HG03066 (cell line): ENCODE results near the gene TMEM117.
A peak's percentile ranks its signal among the peaks of the same experiment; 100 is the strongest.

Source experiments
- ATAC-seq: cut with Tn5 transposase; IDR thresholded peaks from one replicate; pipeline ENCODE4 v1.9.1; 2021; ENCODE audit warnings: low read depth; ENCODE audit not compliant: unreplicated experiment

TMEM117 gene

DNA sequence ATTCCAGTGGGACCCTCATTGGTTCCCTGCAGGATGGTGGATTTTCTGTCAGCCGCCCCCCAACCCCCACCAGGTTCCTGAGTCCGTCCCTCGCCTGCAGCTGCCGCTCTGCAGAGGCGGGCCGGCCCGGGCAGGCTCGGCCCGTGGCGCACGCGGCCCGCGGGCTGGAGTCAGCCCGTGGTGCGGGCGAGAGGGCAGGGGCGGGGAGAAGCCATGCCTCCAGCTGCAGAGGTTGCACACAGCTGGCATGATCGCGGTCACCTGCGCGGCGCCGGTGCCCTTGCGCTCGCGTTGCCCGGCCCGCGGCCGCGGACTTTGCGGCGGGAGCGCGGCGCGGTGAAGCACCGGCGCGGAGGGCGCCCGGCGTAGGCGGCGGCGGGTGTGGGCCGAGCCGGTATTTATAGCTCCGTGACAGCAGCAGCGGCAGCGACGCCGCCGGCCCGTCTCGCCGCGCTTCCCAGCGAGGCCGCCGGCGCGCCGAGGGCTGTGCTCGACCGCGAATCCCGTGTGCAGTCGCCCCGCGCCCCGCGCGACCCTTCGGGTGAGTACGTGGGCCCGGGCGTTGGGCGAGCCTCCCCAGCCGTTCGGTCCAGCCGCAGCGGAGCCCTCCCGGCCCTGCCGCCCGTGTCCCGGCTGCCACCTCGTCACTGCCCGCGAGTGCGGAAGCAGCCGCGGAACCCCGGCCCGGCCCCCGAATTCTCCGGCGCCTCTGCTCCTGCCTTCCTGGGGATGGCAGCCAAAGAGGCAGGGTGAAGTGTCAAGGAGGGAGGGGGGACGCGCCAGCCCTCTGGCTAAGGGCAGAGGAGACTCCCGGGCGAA is at the start of gene TMEM117:
TSS of gene TMEM117 (plus strand) at position 426 of the 819 bp plus-strand sequence.
- ATAC-seq = peak; percentile 72

DNA sequence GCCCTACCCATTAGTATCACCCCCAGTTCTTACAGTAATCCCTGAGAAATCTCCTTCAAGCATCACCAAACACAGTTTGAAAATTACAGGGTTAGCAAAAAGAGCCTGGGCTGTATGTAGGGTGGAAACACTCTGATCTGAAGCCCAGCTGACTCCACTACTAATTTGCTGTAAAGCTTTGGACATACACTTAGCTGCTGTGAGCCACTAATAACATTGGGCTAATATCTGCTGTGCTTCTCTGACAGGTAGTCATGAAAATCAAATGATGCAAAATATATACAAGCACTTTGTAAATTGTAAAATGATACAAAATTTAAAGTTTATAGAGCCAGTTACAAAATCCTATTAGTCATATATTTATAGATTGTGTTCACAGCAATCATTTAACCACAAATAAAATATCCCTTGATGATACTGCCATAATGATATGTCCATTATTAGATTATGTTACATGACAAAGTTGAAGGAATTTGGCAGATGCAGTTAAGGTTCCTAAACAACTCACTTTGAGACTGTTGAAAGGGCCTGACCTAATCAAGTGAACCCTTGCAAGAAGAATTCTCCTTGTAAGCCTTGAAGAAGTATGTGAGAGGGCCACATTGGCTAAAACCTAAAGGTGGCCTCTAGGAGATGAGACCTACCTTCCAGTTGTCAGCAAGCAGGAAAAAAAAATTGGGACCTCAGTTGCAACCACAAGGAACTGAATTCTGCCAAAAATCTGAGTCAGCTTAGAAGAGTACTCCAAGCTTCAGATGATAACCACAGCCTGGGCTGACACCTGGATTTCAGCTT is 48.8 kb upstream of the TMEM117 start:
- ATAC-seq = no peak

DNA sequence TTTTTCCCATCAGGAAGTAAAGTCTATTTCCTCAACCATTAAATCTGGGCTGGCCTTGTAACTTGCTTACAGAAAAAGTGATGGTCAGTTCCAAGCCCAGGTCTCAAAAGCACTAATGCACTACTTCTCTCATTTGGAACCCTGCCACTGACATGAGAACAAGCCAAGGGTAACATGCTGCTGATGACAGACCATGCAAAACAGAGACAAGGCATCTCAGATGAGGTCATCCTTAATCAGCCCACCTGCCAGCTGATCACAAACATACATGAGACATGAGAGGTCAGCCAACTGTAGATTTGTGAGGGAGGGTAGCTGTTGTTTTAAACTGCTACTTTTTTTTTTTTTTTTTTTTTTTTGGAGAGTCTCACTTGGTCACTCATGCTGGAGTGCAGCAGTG is 45.9 kb upstream of the TMEM117 start:
- ATAC-seq = no peak

DNA sequence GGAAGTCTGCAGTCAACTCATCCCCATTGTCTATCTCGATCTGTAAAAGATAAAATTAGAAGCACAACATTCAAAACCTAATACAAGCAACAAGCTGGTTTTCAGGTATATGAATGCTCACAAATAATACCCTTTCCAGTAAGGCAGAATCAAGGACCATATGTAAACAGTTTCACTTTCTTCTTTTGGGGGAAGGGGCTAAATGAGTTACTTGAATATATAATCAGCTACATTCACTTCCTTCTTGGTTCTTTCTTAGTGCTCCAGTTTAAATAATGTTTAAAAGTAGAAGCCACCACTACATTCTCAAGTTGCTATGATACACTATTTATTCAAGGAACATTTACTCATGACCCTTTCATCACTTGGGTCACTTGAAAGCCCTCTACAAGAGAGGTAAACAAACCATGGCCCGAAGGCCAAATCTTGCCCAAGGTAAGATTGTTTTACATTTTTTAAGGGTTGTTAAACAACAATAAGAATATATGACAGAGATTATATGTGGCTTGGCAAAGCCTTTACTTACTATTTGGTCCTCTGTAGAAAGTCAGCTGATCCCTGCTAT is 40.1 kb upstream of the TMEM117 start:
- no peak for ATAC-seq

DNA sequence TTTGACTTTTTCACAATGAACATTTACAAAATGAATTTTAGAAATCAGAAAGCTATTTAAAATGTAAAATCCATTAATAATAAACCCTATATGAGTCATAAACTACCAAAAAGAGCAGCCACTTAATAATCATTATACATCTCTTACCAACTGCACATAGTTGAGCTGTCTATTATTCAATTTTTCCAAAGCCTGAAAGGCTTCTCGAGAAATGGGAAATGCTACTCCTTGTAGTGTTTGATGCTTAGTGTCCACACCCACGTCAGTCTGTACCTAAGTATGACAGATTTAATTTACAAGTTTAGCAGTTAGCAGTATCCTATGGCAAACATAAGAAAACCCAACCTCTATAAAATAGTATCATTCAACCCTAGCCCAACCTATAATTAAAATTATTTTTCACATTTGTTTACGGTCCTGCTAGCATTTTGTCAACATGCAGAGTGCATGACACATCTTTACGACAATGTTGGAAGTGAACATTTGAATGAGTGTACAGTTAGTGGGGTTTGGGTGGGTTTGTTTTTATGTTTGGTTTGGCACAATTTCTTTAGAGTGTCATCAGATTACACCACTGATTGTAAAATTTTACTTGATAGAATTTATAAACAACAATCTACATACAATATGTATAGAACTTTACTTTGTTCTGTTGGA is 38.2 kb upstream of the TMEM117 start:
- no peak for ATAC-seq

DNA sequence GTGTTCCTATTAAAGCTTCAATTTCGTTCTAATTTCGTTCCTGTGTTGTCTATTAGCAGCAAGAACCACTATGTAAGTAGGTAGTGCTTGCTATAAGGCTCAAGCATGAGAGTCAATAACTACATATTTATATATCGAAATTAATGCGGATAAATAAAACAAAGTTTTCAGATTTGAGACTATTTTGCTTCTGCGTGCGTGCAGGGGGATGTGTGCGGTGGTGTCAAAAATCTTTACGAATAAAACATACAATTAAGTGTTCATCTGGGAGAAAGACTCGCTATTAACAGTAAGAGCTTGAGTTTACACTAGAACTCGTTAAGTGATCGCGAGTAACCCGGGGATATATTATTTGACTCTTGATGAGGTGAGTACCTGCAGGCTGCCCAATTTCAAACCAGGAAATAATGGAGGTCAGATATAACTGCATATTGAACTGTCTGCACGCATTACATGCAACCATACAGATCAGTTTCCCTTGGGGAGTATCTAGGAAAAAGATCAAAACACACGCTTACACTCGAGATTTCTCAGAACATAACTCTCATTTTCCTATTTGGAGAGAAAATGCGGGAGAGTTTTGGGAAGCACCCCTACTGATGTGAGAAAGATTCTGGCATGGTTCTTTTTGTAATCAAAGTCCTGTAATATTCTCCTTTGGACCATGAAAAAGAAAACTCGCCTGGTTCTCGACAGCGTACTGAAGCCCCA is 30.6 kb upstream of the TMEM117 start:
- no peak for ATAC-seq

DNA sequence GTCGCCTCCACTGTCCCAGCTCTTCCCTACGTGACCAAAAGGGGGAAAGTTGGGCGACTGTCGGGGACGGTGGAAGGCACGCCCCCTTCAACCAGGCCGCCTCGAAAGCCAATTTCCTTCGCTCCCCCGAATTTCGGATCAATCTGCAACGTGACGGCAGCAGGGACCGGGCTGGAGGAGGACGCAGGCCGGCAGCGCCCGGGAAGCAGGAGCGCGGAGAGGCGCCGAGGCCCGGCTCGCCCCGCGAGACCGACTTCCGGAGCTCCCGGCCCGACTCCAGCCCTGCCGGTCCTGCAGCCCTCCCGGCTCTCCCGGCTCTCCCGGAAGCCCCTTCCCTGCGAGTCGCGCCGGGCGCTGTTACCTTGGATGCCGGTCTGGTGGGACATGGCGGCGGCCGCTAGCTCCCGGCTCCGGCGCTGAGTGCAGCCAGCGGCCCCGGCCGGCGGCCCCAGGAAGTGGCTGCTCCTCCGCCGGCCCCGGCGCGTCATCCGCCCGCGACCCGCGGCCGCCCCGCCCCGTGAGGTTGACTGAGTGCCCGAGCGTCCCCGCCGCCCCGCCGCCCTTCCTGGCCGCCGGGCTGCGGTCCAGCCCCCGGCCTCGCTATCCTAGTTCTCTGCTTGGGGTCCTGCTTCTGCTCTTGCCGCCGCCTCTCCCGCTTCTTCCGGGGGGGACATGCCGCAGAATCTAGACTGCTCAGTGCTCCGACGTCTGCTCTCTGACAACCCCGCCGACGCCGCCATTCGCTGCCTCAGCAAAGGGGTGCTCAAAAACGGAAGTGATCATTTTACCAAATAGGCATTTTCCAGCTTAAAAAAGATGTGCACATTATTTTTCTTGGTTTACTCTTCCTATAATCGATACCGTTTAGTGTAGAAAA is 29.8 kb upstream of the TMEM117 start, which contains the start of gene TWF1:
TSS of gene TWF1 (minus strand) at position 458 of the 877 bp plus-strand sequence. CDS start at position 386, 72 bp downstream.
- ATAC-seq = peak; percentile 95

DNA sequence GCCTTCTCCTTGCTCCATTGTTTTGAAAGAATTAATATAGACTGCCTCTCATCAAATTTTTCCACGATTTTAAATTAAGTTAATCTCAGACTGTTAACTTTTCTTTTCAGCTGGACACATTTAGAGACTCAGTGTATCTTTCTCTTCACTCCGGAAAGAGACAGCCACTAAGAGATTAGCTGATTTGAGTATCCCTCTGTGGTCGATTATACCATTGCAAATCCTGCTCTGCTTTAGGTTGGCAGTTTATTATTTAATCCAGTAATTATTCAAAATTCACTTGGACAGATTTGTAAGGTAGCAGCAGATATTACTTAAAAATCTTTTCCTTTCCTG is 29.2 kb upstream of the TMEM117 start:
- no peak for ATAC-seq

DNA sequence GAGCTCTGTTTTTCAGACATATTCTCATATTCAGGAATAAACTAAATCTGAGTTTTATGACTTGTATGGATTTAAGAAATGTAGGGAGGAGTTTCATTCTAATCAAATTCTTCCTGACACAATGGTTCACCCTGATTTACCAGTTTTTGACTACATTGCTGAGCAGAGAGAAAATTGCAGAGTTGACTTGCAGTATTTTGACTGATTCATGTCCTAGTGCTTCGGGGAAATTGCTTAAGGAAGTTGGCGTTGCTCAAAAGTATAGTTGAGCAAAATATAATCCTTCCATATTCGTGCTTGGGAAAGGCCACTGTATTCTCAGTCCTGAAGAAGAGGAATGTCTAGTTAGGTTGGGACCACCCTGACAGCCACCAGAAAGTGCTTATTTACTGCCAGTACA is 28.5 kb upstream of the TMEM117 start:
- ATAC-seq = no peak

DNA sequence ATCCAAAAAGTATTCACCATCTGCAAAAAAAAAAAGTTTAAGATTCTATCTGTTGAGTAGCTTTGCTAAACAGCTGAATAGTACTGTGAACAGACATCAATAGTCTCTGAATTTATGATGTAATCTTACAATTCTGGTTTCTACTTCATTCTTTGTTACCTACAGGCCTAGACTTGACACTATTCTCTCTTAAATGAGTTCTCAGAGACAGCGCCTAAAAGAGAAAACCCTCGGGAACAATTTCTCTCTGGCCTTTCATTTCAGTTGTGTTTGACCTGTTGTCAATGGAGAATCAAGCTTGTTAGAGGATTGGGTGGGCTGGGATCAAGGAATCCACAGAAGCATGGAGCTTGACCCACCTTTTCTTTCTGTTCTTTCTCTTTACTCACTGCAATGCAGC is 23.8 kb upstream of the TMEM117 start:
- no peak for ATAC-seq

DNA sequence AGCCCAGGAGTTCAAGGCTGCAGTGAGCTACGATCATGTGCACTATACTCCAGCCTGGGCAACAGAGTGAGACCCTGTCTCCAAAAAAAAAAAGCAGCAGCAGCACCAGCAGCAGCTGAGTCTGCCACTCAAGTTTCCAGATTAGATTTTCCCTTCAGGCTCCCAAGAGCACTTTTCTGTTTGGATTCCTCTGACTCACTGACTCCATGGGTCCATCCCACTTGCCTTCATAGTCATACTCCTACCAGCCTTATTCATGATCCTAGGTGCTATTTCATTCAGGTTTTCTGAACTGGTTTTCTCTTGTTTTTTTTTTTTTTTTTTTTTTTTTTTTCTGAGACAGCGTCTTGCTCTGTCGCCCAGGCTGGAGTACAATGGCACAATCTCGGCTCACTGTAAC is 23.0 kb upstream of the TMEM117 start:
- no peak for ATAC-seq

DNA sequence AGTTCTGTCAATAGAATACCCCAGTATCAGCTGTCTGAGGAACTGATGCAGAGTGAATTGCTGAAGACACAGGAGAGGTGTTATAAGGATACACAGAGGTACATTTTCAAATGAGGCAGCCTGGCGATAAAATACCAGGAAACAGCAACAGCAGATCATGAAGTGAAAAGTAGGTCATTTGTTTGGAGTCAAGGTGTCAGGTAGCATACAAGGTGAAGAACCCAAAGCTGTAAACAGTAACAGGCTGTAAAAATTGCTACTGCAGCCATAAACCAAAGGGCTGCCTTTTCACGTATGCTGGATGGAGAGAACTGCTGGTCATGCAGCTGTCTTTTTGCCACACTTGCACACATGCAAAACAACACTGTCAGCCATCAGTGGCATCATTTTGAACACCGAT is 20.5 kb upstream of the TMEM117 start:
- no peak for ATAC-seq

DNA sequence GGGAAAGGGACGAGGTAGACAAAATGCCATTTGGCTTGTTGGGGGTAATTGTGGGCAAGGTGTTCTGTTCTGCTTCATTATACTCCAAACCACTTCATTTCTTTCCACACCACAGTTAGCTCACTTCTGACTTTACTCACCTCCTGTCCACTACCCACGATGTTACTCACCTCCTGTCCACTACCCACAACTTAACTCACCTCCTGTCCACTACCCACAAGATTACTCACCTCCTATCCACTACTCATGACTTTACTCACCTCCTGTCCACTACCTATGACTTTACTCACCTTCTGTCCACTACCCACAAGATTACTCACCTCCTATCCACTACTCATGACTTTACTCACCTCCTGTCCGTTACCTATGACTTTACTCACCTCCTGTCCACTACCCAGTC is 19.7 kb upstream of the TMEM117 start:
- no peak for ATAC-seq

DNA sequence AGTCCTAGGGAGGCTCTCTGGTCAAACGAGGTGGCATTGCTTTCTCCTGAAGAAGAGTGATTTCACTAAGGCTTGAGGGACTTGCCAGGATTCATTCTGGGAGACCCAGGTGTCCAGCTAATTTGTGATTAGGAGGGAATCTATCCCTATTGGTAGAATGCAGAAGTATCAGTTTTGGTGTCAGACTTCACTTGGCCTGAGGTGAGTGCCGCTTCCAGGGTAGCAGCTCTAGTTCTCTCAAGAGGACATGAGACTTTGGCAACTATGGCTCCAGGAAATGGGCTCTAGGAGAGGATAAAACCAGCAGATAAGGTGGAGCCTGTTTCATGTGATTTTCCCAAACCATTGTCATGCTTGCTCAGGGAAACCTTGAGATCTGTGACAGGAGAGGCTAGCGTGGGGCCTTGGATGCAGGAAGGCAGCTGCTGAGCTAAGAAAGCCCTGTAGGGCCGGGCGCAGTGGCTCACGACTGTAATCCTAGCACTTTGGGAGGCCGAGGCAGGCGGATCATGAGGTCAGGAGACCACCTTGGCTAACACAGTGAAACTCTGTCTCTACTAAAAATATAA is 11.6 kb upstream of the TMEM117 start:
- no peak for ATAC-seq

DNA sequence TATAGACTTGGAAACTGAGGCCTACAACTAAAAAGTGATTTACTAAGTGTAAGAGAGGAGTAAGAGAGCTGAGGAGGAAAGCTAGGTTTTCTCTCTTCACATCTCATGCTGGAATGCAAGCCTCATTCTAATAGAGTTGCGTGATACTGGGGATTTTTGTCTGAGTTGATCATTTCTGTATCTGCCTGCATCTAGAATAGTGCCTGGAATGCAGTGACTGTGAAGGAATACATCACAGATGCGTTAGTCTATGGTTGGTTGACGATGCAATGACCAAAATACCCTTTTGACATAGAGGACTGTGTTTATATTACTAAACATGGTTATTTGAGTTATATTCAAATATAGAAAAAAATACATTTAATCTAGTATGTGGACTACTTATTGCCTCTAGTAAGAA is 9.2 kb upstream of the TMEM117 start:
- no peak for ATAC-seq

DNA sequence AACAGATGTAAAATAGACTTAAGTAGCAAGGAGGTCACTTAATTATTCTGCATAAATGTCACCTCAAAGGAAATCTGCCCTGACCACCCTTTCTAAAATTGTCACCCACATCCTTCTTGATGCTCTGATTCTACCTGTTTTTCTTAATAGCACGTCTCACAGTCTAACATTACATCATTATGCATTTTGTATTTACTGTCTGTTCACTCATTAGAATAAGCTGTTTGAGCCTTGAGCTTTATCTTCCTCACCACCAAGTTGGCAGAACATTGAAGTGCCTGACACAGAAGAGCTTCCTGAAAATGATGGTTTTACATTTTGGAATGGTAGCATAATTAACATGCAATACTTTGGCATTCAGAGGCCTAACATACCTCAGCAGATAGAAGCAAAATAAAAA is 8.8 kb upstream of the TMEM117 start:
- no peak for ATAC-seq

DNA sequence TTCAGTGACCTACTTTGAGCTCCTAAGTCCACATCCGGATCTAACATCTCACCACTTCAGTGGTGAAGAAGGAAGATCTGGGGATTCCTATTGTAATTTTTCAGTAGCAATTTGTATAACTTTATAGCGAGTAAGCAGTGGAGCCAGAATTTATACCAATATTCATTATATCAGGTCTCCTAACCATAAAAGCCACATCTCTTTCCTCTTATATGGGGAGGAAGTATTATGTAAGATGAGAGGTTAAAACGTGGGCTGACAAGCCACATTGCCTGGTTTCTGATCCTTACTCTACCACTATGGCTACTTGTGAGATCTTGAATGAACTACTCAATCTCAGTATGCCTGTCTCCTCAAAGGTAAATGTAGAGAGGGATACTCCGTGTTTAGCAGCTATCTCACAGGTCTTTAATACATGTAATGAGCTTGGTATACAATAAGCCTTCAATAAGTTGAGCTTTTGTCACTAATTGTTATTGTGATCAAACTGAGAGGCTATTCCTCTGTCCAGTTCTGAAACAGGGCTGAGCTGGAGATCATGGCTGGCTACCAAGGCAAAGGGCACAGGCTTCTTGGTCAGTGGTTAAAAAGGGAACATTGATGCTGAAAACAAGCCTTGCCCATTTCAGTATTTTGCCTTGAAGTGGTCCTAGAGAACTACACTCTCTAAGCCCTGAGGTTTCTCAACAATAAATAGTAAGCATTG is 3.3 kb upstream of the TMEM117 start:
- no peak for ATAC-seq

DNA sequence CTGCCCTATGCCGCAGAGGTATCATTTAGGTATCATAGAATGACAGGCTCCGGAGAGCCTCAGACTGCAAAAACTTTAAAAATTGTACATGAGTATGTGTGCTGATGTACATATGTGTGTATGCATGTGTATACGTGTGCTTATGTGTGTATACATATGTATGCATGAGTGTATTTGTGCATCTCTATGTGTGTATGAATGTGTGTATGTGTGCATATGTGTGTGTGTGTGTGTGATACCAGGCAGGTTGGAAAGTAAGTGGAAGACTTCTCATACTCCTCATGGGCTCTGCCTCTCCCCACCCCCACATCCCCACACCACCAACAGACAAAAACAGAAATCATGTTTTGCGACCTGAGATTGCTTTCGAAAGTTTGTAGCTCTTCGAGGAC is 621 bp upstream of the TMEM117 start:
- peak; percentile 8 for ATAC-seq
